Fibroblast of lung (primary cell): ENCODE results near the gene XPO5. TPM values are rescaled to one million over a fixed set of nuclear protein-coding genes. Genes with fewer than 3 reads are reported as not detected.
"Not testable (repeated sequence)": the region's sequence is repeated elsewhere in the genome, so short reads cannot be mapped to it uniquely, and the experiment has no call there.

Source experiments
- DNase-seq, 2 donors: peaks; one replicate each; pipeline versions ENCODE4 v3.0.0 to v3.0.0-alpha.2; 2010; ENCODE audit warnings: low read depth in 2 of 2
- H2AFZ ChIP-seq: 2 replicates; pipeline ENCODE4 v1.5.1; 2012; ENCODE audit warnings: low read length, control low read depth, inconsistent platforms
- H3K27ac ChIP-seq: 2 replicates; pipeline ENCODE4 v1.5.1; 2011; ENCODE audit warnings: low read length, control low read depth; ENCODE audit not compliant: insufficient read depth
- H3K27me3 ChIP-seq: 2 replicates; pipeline ENCODE4 v1.5.1; 2011; ENCODE audit warnings: mild to moderate bottlenecking, low read length; ENCODE audit not compliant: control insufficient read depth, insufficient read depth
- H3K36me3 ChIP-seq: 2 replicates; pipeline ENCODE4 v1.5.1; 2011; ENCODE audit warnings: low read length; ENCODE audit not compliant: control insufficient read depth, insufficient read depth
- H3K4me1 ChIP-seq: 2 replicates; pipeline ENCODE4 v1.5.1; 2011; ENCODE audit warnings: low read length; ENCODE audit not compliant: control insufficient read depth, insufficient read depth; ENCODE audit errors: extremely low read depth
- H3K4me2 ChIP-seq: 2 replicates; pipeline ENCODE4 v1.5.1; 2011; ENCODE audit warnings: low read length, control low read depth; ENCODE audit not compliant: insufficient read depth; ENCODE audit errors: extremely low read depth
- H3K4me3 ChIP-seq, 4 experiments: fragments of 200-600 bp in 1 of 4; sonication (generic) in 1 of 4; replicated peaks in 1 of 4; 2 replicates each; pipeline ENCODE4 v1.5.1; 2011 to 2016; ENCODE audit warnings: low read length in 4 of 4, low read depth in 3 of 4, mild to moderate bottlenecking in 3 of 4, control low read depth in 2 of 4, inconsistent platforms in 1 of 4, mixed read lengths in 1 of 4; ENCODE audit not compliant: insufficient read depth in 1 of 4; ENCODE audit errors: control extremely low read depth in 1 of 4
- H3K79me2 ChIP-seq: 2 replicates; pipeline ENCODE4 v1.5.1; 2012; ENCODE audit warnings: mild to moderate bottlenecking, low read length, inconsistent platforms; ENCODE audit not compliant: control insufficient read depth, insufficient read depth
- H3K9ac ChIP-seq: 2 replicates; pipeline ENCODE4 v1.5.1; 2011; ENCODE audit warnings: mild to moderate bottlenecking, low read length, control low read depth; ENCODE audit not compliant: insufficient read depth
- H3K9me3 ChIP-seq: 2 replicates; pipeline ENCODE4 v1.5.1; 2012; ENCODE audit warnings: low read depth, low read length; ENCODE audit not compliant: control insufficient read depth, insufficient read depth
- H4K20me1 ChIP-seq: 2 replicates; pipeline ENCODE4 v1.5.1; 2011; ENCODE audit warnings: low read length; ENCODE audit not compliant: control insufficient read depth, insufficient read depth; ENCODE audit errors: extremely low read depth
- CTCF ChIP-seq, 2 donors: IDR thresholded peaks in 1 of 2; conservative IDR thresholded peaks in 1 of 2; 1 replicate in 1 of 2; 2 replicates in 1 of 2; pipeline ENCODE4 v1.5.1; 2011 to 2012; ENCODE audit warnings: low read length in 2 of 2, control low read depth in 1 of 2, inconsistent platforms in 1 of 2, low read depth in 1 of 2, mild to moderate bottlenecking in 1 of 2
- EZH2 ChIP-seq: IDR thresholded peaks from 2 replicates; pipeline ENCODE4 v1.5.1; 2012; ENCODE audit warnings: low read length, control low read depth, mild to moderate bottlenecking; ENCODE audit errors: missing control alignments
- polyA plus RNA-seq, 2 donors: library from polyadenylated mRNA; depleted of rRNA in 1 of 2; stranded (reverse) in 1 of 2; unstranded in 1 of 2; fragments of >200 nt; gene quantifications; 2 replicates each; pipeline ENCODE4 v1.2.1, GENCODE V29; 2011 to 2012; ENCODE audit warnings: missing spikeins in 1 of 2
- total RNA-seq: library from RNA; depleted of rRNA; stranded (reverse); fragments of >200 nt; gene quantifications from 2 replicates; pipeline ENCODE4 v1.2.1, GENCODE V29; 2014

XPO5 gene
- total and polyA plus RNA-seq, 2 donors (not counting 1 experiment from before 2014, with no cell fraction given), result 20.5 to 21.7 TPM

- no peak overlapping the region for H3K9ac ChIP-seq
- H3K4me3 ChIP-seq, result no peak overlapping the region
- no peak overlapping the region for H3K4me2 ChIP-seq
- peaks cover 16% of the 10 kb centered on the region for H3K36me3 ChIP-seq
- no peak for TF ChIP-seq CTCF (conservative IDR thresholded peaks at IDR 0.05 in 1 of 2, IDR thresholded peaks at IDR 0.05 in 1 of 2; ENCODE audit: low read depth in 1 of 2, low read length in 2 of 2)
- no peak for TF ChIP-seq EZH2
- peaks cover 16% of the 10 kb centered on the region for H3K4me1 ChIP-seq
- no peak for DNase-seq
- H4K20me1 ChIP-seq, result no peaks in the 10 kb centered on the region
- H3K27me3 ChIP-seq, result no peaks in the 10 kb centered on the region
- H3K27ac ChIP-seq, result no peak overlapping the region
- no peak overlapping the region for H2AFZ ChIP-seq
- peaks cover 3% of the 10 kb centered on the region for H3K79me2 ChIP-seq
- H3K9me3 ChIP-seq, result no peaks in the 10 kb centered on the region
Observed at GRCh38 chr6:43499028-43499815, 76.6 kb downstream of the XPO5 start.

GRCh38 chr6:43498291-43498690, 77.5 kb downstream of the XPO5 start:
- H3K9ac ChIP-seq, H3K27ac ChIP-seq, H3K9me3 ChIP-seq, H4K20me1 ChIP-seq, H3K27me3 ChIP-seq, H2AFZ ChIP-seq, DNase-seq, H3K4me2 ChIP-seq, H3K79me2 ChIP-seq, H3K4me3 ChIP-seq: not testable (repeated sequence)
- peaks cover 13% of the 10 kb centered on the region for H3K36me3 ChIP-seq
- H3K4me1 ChIP-seq, result peaks cover 16% of the 10 kb centered on the region

GRCh38 chr6:43497689-43498088, 78.1 kb downstream of the XPO5 start:
- Histone ChIP-seq H3K4me2 (no peak overlapping the region), H4K20me1 (no peaks in the 10 kb centered on the region), H3K9ac (no peak overlapping the region), H3K4me1 (peaks cover 16% of the 10 kb centered on the region), H3K27ac (no peak overlapping the region), H2AFZ (no peak overlapping the region), H3K9me3 (no peaks in the 10 kb centered on the region), H3K36me3 (peaks cover 10% of the 10 kb centered on the region), H3K4me3 (no peak overlapping the region), H3K79me2 (peaks cover 4% of the 10 kb centered on the region), H3K27me3 (no peaks in the 10 kb centered on the region)
- no peak for DNase-seq
- TF ChIP-seq CTCF (conservative IDR thresholded peaks at IDR 0.05 in 1 of 2, IDR thresholded peaks at IDR 0.05 in 1 of 2; ENCODE audit: low read depth in 1 of 2, low read length in 2 of 2) (no peak), EZH2 (no peak)
